ENCODE results near the gene COX7A1.
"Not testable (repeated sequence)": the region's sequence is repeated elsewhere in the genome, so short reads cannot be mapped to it uniquely, and the experiment has no call there.

COX7A1 gene

DNA sequence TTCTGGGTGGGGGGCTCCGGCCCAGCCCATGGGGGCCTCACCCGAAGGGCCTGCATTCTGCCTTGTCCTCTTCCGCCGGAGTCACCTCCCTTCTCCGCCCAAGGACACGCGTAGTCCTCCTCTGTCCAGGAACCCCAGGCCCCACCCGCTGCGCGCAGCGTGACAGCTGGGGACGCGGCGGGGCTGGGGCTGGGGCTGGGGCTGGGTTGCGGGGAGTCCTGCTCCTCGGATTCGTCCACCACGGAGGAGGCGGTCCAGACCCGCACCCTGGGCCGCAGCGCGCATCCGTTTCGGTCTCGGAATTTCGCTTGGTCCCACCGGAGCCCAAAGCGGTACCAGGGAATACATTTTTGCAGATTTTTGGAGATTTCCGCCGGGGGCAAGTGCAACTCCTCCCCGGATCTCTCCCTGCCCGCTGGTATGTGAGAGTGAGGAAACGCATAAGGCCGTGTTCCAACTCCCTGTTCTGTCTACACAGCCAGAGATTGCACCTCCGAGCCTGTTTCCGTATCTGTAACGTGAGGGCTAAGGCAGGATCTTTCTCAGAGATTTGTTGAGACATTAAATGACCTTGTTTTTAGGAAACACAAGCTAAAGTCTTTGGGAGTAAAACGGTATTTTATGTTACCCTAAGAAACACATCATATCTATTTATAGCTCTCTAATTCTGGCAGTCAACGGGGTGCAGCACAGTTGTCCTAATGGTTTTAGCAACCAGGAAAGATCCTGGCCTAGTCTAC, at the start of gene COX7A1:
TSS of gene COX7A1 (minus strand) at position 96 of the 740 bp plus-strand sequence. CDS start at position 56, 40 bp downstream.
- DNase-seq (ENCODE audit: extremely low spot score) = no peak
- ChIA-PET CTCF (no interaction called here), POLR2A (interaction anchor here (1.0 kb wide), 1 partner anchor 38 kb away, joined by 4 read pairs; the partner anchor contains the start of genes POLR2I and TBCB)
- no peak for TF ChIP-seq BHLHE40 (IDR thresholded peaks at IDR 0.05; ENCODE audit: borderline replicate concordance)
- no peak for TF ChIP-seq SUZ12 (IDR thresholded peaks at IDR 0.05)
- TF ChIP-seq HDGF (IDR thresholded peaks at IDR 0.05; ENCODE audit: borderline replicate concordance) = no peak
- TF ChIP-seq FOXA1 (IDR thresholded peaks at IDR 0.05) = no peak
- no peak for TF ChIP-seq LEF1 (IDR thresholded peaks at IDR 0.05; ENCODE audit: borderline replicate concordance)
- no peak for TF ChIP-seq L3MBTL2 (conservative IDR thresholded peaks at IDR 0.05)
- no peak for TF ChIP-seq ZNF384 (IDR thresholded peaks at IDR 0.05)
- no peak for TF ChIP-seq ELF4 (IDR thresholded peaks at IDR 0.05)
- no peak for TF ChIP-seq TARDBP (IDR thresholded peaks at IDR 0.05)

DNA sequence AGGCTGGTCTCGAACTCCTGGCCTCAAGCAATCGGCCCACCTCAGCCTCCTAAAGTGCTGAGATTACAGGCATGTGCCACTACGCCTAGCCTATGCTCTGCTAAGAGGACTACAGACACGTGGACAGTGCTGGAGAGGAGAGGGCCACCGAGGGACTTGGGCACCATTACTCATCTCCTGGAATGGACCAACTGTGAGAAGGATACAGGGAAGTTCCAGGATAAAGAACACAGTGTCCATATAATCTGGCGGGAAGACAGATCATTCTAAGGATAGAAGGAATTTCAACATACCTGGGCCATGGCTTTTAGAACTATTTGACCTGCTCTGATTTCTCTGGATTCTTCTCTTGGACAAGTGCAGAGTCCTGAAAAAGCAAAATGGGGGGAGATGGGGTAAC, 49.4 kb upstream of the COX7A1 start:
- CTCF ChIA-PET = no interaction called here
- POLR2A ChIA-PET = no interaction called here
- TF ChIP-seq LEF1 (IDR thresholded peaks at IDR 0.05; ENCODE audit: borderline replicate concordance) (no peak), FOXM1 (IDR thresholded peaks at IDR 0.05; ENCODE audit: borderline replicate concordance) (no peak), FOXA1 (IDR thresholded peaks at IDR 0.05) (no peak), ARNT (IDR thresholded peaks at IDR 0.05) (no peak), HDGF (IDR thresholded peaks at IDR 0.05; ENCODE audit: borderline replicate concordance) (no peak), L3MBTL2 (conservative IDR thresholded peaks at IDR 0.05) (no peak), ZNF384 (IDR thresholded peaks at IDR 0.05) (no peak), SUZ12 (IDR thresholded peaks at IDR 0.05) (no peak), FOXK2 (IDR thresholded peaks at IDR 0.05) (no peak), BHLHE40 (IDR thresholded peaks at IDR 0.05; ENCODE audit: borderline replicate concordance) (no peak), SP1 (IDR thresholded peaks at IDR 0.05) (no peak), TARDBP (IDR thresholded peaks at IDR 0.05) (no peak), CTBP1 (IDR thresholded peaks at IDR 0.05; ENCODE audit: borderline replicate concordance) (no peak), NFRKB (IDR thresholded peaks at IDR 0.05) (no peak), ELF4 (IDR thresholded peaks at IDR 0.05) (no peak)
- TF ChIP-seq, protein P1, sequence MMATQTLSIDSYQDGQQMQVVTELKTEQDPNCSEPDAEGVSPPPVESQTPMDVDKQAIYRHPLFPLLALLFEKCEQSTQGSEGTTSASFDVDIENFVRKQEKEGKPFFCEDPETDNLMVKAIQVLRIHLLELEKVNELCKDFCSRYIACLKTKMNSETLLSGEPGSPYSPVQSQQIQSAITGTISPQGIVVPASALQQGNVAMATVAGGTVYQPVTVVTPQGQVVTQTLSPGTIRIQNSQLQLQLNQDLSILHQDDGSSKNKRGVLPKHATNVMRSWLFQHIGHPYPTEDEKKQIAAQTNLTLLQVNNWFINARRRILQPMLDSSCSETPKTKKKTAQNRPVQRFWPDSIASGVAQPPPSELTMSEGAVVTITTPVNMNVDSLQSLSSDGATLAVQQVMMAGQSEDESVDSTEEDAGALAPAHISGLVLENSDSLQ (IDR thresholded peaks at IDR 0.05) = no peak
- no peak for DNase-seq (ENCODE audit: extremely low spot score)

DNA sequence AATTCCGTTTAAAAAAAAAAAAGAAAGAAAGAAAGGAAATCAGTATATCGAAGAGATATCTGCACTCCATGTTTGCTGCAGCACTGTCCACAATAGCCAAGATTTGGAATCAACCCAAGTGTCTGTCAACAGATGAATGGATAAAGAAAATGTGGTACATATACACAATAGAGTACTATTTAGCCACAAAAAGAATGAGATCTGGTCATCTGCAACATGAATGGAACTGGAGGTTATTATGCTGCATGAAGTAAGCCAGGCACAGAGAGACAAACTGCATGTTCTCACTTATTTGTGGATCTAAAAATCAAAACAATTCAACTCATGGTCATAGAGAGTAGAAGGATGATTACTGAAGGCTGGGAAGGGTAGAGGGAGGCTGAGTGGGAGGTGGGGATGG, 45.9 kb upstream of the COX7A1 start:
- CTCF ChIA-PET = no interaction called here
- TF ChIP-seq SP1 (IDR thresholded peaks at IDR 0.05) = no peak
- no peak for TF ChIP-seq TARDBP (IDR thresholded peaks at IDR 0.05)
- TF ChIP-seq, protein P1 (IDR thresholded peaks at IDR 0.05) = no peak
- no peak for TF ChIP-seq SUZ12 (IDR thresholded peaks at IDR 0.05)
- TF ChIP-seq ELF4 (IDR thresholded peaks at IDR 0.05) = no peak
- no peak for TF ChIP-seq HDGF (IDR thresholded peaks at IDR 0.05; ENCODE audit: borderline replicate concordance)
- POLR2A ChIA-PET = no interaction called here
- DNase-seq (ENCODE audit: extremely low spot score) = no peak

DNA sequence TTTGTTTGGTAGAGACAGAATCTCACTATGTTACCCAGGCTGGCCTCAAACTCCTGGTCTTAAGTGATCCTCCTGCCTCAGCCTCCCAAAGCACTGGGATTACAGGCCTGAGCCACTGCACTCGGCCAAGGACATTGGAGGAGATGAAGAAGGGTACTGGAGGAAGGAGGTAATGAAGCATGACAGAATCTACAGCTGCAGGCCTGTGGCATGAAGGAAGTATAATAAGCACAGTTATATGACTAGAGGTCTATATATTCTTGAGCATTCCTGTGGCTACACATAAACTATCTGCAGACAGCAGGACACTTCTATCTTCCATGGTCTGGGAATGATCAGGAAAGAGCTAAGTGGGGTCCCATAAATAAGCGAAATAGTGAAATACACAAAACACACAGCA, 44.0 kb upstream of the COX7A1 start:
- TF ChIP-seq TARDBP (IDR thresholded peaks at IDR 0.05) (no peak), FOXK2 (IDR thresholded peaks at IDR 0.05) (no peak), L3MBTL2 (conservative IDR thresholded peaks at IDR 0.05) (no peak)
- TF ChIP-seq, protein P1 (IDR thresholded peaks at IDR 0.05) = no peak
- no peak for DNase-seq (ENCODE audit: extremely low spot score)
- ChIA-PET POLR2A (no interaction called here), CTCF (no interaction called here)

DNA sequence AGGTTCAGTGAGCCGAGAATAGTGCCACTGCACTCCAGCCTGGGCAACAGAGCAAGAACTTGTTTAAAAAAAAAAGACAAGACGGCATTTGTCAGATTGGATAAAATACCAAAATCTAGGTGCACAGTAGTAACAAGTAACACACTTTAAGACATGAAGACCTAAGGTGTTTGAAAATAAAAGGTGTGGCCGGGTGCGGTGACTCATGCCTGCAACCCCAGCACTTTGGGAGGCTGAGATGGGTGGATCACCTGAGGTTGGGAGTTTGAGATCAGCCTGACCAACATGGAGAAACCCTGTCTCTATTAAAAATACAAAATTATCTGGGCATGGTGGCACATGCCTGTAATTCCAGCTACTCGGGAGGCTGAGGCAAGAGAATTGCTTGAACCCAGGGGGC, 34.5 kb upstream of the COX7A1 start:
- DNase-seq (ENCODE audit: extremely low spot score); POLR2A ChIA-PET: not testable (repeated sequence)
- CTCF ChIA-PET = interaction anchor here (0.6 kb wide), 1 partner anchor 50 kb away, joined by 5 read pairs; no protein-coding TSS in a partner anchor

DNA sequence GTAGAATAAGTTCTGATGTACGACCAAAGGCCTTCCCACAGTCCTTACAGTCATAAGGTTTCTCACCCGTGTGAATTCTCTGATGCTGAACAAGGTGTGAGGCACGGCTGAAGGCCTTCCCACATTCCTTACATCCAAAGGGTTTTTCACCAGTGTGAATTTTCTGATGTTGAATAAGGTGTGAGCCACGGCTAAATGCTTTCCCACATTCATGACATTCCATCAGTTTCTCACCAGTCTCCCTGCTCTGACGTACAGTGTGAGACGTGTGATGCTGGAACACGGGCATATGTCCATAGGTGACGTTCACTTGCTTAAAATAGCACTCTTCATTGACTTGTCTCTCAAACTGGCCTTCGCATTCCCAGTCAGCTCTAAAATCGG, 31.0 kb upstream of the COX7A1 start:
- no peak for DNase-seq (ENCODE audit: extremely low spot score)
- ChIA-PET CTCF (no interaction called here), POLR2A (no interaction called here)
- TF ChIP-seq FOXK2 (IDR thresholded peaks at IDR 0.05) = no peak
- no peak for TF ChIP-seq NFRKB (IDR thresholded peaks at IDR 0.05)
- TF ChIP-seq ELF4 (IDR thresholded peaks at IDR 0.05) = no peak
- TF ChIP-seq, protein P1 (IDR thresholded peaks at IDR 0.05) = no peak
- TF ChIP-seq ZNF384 (IDR thresholded peaks at IDR 0.05) = no peak
- no peak for TF ChIP-seq BHLHE40 (IDR thresholded peaks at IDR 0.05; ENCODE audit: borderline replicate concordance)
- TF ChIP-seq FOXM1 (IDR thresholded peaks at IDR 0.05; ENCODE audit: borderline replicate concordance) = no peak
- TF ChIP-seq HDGF (IDR thresholded peaks at IDR 0.05; ENCODE audit: borderline replicate concordance) = no peak
